ENCODE results near the gene ZNF33A.
"Not testable (repeated sequence)": the region's sequence is repeated elsewhere in the genome, so short reads cannot be mapped to it uniquely, and the experiment has no call there.

Gene ZNF33A

DNA sequence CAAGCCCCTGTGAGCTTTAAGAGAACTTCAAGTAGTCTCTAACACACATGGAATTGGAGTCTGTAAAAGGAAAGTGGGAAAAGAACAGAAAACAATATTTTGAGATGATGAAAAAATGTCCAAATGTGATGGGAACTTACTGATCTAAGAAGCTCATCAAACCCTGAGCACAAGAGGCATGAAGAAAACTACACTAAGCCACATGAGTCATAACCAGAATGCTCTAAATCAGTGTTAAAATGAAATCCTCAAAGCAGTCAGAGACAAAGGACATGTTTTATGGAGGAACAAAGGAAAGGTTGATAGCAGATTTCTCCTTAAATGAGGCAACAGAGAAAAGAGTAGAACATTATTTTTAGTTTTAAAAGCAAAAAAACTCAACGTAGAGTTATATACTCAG is 37.2 kb downstream of the ZNF33A start:
- no peak for DNase-seq

DNA sequence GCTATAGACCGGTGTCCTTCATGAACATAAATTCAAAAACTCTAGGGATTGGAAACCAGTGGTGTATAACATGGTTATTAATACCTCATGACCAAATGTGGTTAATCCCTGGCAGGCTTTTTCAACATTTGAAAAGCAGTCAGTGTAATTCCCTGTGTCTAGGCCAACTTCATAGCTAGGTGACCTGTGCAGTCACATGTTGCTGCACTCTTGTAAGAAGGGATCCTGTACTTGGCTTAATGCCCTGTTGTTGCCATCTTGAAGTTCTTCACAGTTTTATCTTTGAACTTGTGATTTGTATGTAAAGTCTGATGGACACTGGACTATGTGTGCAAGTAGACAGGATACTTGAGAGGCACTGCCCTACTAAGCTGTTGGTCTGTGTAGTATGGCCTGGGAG is 39.7 kb downstream of the ZNF33A start:
- no peak for DNase-seq

DNA sequence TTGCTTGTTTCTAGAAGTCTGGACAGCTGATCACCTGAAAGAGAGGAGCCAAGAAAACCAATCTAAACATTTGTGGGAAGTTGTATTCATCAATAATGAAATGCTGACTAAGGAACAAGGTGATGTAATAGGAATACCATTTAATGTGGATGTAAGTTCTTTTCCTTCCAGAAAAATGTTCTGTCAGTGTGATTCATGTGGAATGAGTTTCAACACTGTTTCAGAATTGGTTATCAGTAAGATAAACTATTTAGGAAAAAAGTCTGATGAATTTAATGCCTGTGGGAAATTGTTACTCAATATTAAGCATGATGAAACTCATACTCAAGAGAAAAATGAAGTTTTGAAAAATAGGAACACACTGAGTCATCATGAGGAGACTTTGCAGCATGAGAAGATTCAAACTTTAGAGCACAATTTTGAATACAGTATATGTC is 43.9 kb downstream of the ZNF33A start:
- no peak for DNase-seq

DNA sequence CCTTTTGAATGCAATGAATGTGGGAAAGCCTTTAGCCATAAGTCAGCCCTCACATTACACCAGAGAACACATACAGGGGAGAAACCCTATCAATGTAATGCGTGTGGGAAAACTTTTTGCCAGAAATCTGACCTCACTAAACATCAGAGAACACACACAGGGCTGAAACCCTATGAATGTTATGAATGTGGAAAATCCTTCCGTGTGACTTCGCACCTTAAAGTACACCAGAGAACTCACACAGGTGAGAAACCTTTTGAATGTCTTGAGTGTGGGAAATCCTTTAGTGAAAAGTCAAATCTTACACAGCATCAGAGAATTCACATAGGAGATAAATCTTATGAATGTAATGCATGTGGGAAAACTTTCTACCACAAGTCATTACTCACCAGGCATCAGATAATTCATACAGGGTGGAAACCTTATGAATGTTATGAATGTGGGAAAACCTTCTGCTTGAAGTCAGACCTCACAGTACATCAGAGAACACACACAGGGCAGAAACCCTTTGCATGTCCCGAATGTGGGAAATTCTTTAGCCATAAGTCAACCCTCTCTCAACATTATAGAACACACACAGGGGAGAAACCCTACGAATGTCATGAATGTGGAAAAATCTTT is 44.9 kb downstream of the ZNF33A start:
- DNase-seq, result not testable (repeated sequence)

DNA sequence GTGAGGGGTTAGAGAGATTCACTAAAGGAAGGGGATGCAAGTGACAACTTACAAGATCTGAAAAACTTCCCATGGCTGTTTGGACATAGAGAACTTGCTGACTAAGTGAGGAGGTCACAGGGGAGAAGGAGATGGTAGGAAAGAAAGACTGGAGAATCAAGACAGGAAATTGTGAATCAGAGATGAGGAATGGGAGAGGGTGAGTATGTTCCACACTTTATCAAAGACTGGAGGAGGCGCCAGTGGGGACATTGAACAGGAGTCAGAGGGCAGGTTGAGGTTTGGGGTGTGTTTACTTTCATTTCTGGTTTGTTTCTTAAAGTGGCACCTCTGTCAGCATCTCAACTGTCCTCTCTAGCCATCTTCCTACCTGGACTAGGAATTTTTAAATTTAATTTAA is 59.2 kb downstream of the ZNF33A start:
- DNase-seq, result not testable (repeated sequence)

DNA sequence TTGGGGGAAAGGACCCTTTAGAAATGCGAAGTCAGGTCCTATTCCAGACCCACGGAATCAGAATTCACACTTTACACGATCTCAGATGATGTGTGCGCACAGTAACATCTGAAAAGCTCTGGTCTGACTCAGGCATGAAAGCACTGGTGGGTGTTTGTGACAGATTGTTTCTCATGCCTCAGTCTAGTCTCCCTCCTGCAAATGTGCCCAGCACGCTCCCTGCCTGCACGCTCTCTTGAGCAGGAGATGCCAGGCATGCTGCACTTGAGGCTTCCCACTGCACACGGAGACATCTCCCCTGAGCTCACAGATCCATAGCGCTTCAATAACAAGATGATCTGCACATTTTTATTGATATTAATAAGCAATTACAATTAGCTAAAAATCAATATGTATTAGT is 60.0 kb downstream of the ZNF33A start:
- no peak for DNase-seq

DNA sequence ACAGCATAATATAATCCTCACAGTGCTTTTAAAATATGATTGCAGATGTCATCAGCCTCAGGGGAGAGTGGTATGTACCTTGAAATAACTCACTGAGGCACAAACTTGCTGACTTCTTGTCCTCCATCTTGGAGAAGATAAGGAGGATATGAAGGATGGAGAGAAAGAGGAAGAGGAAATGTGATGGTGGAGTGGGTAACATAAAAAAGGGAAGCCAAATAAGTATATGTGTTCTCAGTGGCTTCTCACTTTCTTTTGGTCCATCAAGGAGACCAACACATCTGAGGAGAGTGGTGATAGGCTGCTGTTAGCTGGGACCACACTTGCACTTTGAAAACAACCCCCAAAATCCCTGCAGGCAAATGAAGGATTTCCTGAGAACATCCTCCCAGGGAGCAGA is 62.1 kb downstream of the ZNF33A start:
- no peak for DNase-seq

DNA sequence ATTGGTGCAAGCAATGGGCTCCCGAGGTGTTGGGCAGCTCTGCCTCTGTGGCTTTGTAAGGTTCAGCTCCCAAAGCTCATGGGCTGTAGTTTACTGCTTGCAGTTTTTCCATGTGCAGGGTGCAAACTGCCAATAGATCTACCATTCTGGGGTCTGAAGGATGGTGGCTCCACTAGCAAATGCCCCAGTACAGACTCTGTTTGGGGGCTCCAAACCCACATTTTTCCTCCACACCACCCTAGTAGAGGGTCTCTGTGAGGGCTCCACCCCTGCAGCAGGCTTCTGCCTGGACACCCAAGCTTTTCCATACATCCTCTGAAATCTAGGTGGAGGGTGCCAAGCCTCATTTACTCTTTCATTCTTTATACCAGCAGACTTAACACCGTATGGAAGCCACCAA is 66.2 kb downstream of the ZNF33A start:
- no peak for DNase-seq

DNA sequence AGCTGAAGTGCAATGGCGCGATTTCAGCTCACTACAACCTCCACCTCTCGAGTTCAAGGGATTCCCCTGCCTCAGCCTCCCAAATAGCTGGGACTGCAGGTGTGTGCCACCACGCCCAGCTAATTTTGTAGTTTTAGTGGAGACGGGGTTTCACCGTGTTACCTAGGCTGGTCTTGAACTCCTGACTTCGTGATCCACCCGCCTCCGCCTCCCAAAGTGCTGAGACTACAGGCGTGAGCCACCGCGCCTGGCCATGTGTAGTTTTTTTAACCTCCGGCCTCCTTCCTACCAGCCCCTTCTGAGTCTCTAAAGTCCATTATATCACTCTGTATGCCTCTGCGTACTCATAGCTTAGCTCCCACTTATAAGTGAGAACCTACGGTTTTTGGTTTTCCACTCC is 82.8 kb downstream of the ZNF33A start:
- DNase-seq, result not testable (repeated sequence)

DNA sequence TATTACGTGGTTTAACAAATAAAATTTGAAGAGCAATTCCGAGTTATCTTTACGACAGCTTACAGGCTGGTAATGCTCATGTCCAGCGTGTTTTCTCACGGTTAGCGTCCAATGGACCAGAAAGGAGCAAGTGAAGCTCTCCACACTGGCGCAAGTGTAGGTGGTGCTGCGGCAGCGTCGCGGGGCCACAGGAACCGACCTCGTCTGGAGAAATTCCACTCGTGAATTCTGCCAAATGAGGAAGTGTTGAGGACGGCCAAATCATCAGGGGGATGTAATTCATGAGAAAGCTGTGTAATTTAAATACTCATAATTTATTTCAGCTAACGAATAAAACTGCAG is 83.3 kb downstream of the ZNF33A start:
- DNase-seq, result no peak

DNA sequence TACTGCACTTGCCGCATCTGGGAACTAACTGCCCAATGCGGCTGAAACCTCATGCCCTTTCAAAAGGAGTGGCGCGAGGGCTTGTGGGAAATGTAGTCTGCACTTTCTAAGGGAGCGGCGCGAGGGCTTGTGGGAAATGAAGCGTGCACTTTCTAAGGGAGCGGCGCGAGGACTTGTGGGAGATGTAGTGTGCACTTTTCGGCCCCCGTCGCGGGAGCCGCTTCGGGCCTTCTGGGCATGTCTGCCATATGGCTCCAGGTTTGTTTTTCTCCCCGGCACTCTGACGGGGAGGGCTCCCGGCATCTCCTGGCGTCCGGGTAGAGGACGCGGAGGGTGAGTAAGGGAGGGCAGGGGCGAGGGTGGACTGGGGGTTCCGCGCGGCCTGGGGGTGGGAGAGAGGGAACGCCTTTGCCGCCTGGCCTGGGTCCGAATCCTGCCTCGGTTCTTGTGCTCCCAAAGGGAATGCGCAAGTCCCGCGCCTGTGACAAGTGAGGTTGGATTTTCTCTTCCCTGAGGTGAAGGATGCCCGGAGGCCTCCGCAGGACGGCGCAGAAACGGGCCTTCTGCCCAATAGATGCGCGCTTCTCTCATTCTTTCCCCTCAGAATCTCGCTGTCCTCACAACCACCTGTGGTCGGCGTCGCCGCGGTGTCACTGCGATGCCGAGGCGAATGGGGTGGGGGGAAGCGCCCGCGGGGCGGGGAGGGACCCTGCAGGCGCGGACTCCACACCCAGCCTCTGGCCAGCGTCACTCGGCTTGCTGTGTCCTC is 83.9 kb downstream of the ZNF33A start, which contains the start of gene ZNF37A:
Gene ZNF37A (plus strand): TSS at position 180 of the 769 bp plus-strand sequence. CDS start 2,281 bp downstream, outside the sequence.
- DNase-seq, result peak; percentile 94

DNA sequence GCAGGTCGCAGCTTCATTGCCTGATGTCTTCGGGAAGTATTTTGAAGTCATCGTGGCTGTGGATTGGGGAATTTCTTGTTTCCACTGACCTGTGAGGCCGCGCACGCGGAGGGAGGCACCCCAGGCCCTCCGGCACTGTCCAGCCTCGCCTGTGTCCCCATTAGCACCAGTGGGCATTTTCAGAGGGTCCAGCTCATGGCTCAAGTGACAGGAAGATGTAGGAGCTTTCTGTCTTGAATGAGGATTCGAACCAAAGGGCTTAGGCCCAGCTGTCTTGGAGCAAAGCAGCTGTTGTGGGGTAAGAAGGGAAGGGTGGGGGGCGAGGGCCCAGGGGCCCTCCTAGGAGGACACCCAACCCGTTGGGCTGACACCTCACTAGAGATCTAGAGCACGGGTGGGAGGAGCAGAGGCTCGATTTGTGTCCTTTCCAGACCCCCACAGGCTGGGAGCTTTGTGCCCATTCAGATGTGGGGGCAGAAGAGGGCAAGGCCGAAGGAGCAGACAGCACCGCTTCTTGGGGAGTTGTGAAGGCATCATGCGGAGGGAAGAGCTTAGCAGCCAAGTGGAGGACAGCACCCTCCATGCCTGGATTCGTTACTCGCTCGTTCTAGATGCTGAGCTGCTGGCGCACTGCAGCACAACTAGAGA is 84.6 kb downstream of the ZNF33A start:
- no peak for DNase-seq

DNA sequence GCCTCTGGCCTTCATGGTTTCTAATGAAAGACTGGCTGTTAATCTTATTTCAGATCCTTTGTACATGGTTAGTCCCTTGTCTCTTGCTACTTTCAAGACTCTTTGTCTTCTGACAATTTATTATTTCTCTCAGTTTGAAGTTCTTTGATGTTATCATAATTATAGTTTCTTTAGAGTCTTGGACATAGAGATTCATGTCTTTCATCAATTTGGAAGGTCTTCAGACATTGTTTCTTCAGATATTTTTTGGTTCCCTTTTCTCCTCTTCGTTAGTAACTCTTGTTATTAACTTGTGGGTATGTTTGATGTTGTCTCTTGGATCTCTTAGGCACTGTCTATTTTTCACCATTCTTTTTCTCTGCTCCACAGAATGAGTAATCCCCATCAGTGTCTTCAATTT is 92.4 kb downstream of the ZNF33A start:
- DNase-seq, result no peak

DNA sequence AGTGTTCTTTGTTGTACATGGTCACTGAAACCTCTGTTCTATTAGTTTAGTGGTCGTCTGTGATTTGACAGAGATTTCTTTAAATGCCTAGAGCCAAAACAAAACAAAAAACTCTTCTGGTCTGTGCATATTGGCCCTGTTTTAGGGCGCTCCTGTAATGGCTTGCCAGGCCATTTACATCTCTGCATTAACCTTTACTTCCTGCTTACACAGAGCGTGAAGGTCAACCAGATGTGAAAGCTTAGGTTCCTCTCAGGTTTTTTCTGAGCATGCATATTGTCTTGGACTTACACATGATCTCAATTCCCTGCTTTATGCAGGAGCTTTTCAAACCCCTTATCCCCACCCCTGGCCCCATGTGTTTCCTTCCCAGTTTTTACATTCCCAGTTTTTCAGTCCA is 93.3 kb downstream of the ZNF33A start:
- no peak for DNase-seq

DNA sequence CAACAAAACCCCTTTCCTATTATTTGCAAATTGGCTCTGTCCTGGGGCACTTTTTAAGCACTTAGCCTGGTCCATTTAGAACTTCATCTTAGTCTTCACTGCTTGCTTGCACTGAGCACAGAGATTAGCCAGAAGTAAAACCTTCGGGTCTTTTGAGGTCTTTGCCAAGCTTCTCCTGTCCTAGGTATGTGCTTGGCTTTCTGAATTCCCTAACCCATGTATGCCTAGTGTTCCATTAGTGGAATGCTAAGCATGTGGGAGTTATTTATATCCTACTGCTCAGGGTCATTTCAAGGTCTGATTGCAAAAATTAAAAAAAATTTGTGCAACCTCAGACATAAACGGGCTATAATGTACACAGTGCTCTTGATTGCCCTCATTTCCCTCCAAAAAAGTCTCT is 101.7 kb downstream of the ZNF33A start:
- no peak for DNase-seq
